ENCODE data around the gene PPP1R16B.

PPP1R16B gene

GRCh38 chr20:38917657-38918056, 112.2 kb downstream of the PPP1R16B start:
- no peaks in the 10 kb centered on the region for H3K9me3 ChIP-seq
- no peak for DNase-seq
- H3K36me3 ChIP-seq, result peaks cover 53% of the 10 kb centered on the region
- H3K27me3 ChIP-seq, result no peaks in the 10 kb centered on the region
- H3K4me3 ChIP-seq (ENCODE audit: low read depth, low read length), result no peak overlapping the region
- H3K4me1 ChIP-seq, result no peaks in the 10 kb centered on the region
- no peak for TF ChIP-seq CTCF (IDR thresholded peaks at IDR 0.05; ENCODE audit: low read depth, low read length)

- Histone ChIP-seq H3K4me1 (no peaks in the 10 kb centered on the region), H3K4me3 (ENCODE audit: low read depth, low read length) (no peak overlapping the region), H3K9me3 (no peaks in the 10 kb centered on the region), H3K36me3 (peaks cover 49% of the 10 kb centered on the region), H3K27me3 (no peaks in the 10 kb centered on the region)
- DNase-seq, result no peak
- TF ChIP-seq CTCF (IDR thresholded peaks at IDR 0.05; ENCODE audit: low read depth, low read length), result no peak
Observed at GRCh38 chr20:38918172-38918571, 112.7 kb downstream of the PPP1R16B start.

GRCh38 chr20:38919683-38920082, 114.2 kb downstream of the PPP1R16B start:
- no peak for TF ChIP-seq CTCF (IDR thresholded peaks at IDR 0.05; ENCODE audit: low read depth, low read length)
- no peak for DNase-seq
- no peaks in the 10 kb centered on the region for H3K4me1 ChIP-seq

GRCh38 chr20:38920411-38920810, 114.9 kb downstream of the PPP1R16B start:
- no peaks in the 10 kb centered on the region for H3K27me3 ChIP-seq
- no peaks in the 10 kb centered on the region for H3K4me1 ChIP-seq
- no peak for DNase-seq
- no peak for TF ChIP-seq CTCF (IDR thresholded peaks at IDR 0.05; ENCODE audit: low read depth, low read length)
- H3K36me3 ChIP-seq, result peaks cover 40% of the 10 kb centered on the region
- no peaks in the 10 kb centered on the region for H3K9me3 ChIP-seq
- no peak overlapping the region for H3K4me3 ChIP-seq (ENCODE audit: low read depth, low read length)

More at GRCh38 chr20:38919683-38920082, 114.2 kb downstream of the PPP1R16B start:
- H3K4me3 ChIP-seq (ENCODE audit: low read depth, low read length), result no peak overlapping the region
- H3K36me3 ChIP-seq, result peaks cover 40% of the 10 kb centered on the region
- H3K27me3 ChIP-seq, result no peaks in the 10 kb centered on the region
- H3K9me3 ChIP-seq, result no peaks in the 10 kb centered on the region

GRCh38 chr20:38920851-38921250, 115.4 kb downstream of the PPP1R16B start:
- no peaks in the 10 kb centered on the region for H3K9me3 ChIP-seq
- no peak overlapping the region for H3K4me3 ChIP-seq (ENCODE audit: low read depth, low read length)
- H3K27me3 ChIP-seq, result no peaks in the 10 kb centered on the region
- no peak for DNase-seq
- no peaks in the 10 kb centered on the region for H3K4me1 ChIP-seq
- peaks cover 38% of the 10 kb centered on the region for H3K36me3 ChIP-seq
- TF ChIP-seq CTCF (IDR thresholded peaks at IDR 0.05; ENCODE audit: low read depth, low read length), result no peak

- no peak overlapping the region for H3K4me3 ChIP-seq (ENCODE audit: low read depth, low read length)
- H3K27me3 ChIP-seq, result no peaks in the 10 kb centered on the region
- TF ChIP-seq CTCF (IDR thresholded peaks at IDR 0.05; ENCODE audit: low read depth, low read length), result no peak
- no peaks in the 10 kb centered on the region for H3K9me3 ChIP-seq
- H3K4me1 ChIP-seq, result peaks cover 5% of the 10 kb centered on the region
- peaks cover 29% of the 10 kb centered on the region for H3K36me3 ChIP-seq
- DNase-seq, result no peak
Observed at GRCh38 chr20:38924718-38925117, 119.2 kb downstream of the PPP1R16B start.
